Embryonic facial prominence (tissue), 1 donor: Measurements from ENCODE around the gene MRO.
"Not testable (repeated sequence)": the region's sequence is repeated elsewhere in the genome, so short reads cannot be mapped to it uniquely, and the experiment has no call there.

ENCODE experiments used
- DNase-seq: peaks from one replicate; pipeline ENCODE4 v3.0.0-alpha.2; 2016; ENCODE audit errors: extremely low spot score

Gene MRO

GRCh38 chr18:50791599-50792438 lies 28.0 kb downstream of the MRO start:
- no peak for DNase-seq

DNA sequence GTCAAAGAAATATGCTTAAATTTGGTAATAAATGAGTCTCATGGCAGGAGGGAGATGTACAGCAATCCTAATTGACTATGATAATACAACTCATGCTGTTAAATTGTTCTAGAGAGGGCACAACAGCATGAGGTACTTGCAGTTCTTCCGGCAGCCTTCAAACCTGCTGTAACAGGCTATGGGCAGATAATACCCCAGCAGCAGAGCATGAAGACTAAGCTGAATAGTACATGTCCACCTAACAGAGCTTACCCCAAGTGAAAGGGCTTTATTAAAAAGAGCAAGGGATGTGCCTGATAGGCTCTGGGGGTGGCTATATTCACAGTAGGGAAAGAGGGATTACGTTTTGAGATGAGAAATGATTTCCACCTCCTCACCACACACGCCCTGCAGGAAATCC lies 28.9 kb downstream of the MRO start:
- DNase-seq = no peak

DNA sequence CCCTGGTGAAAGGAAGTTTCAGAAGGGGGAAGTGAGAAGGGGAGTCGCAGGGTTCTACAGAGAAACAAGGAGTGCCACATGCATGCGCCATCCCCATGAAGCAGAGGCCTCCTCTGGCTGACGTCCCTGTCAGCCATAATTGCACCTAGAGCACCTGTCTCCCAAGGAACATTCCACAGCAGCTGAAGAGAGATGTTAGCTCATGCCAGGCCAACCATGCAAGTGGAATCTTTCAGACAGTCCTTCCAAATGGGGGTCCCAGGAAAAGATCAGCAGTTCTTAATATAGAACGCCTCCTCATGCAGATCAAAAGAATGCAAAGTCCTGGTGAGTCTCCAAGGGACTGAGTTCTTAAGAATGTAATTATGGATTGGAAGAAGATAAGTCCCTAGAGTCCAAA lies 29.6 kb downstream of the MRO start:
- no peak for DNase-seq

GRCh38 chr18:50788284-50788683 lies 31.5 kb downstream of the MRO start:
- no peak for DNase-seq

GRCh38 chr18:50786864-50787263 lies 33.0 kb downstream of the MRO start:
- no peak for DNase-seq

DNA sequence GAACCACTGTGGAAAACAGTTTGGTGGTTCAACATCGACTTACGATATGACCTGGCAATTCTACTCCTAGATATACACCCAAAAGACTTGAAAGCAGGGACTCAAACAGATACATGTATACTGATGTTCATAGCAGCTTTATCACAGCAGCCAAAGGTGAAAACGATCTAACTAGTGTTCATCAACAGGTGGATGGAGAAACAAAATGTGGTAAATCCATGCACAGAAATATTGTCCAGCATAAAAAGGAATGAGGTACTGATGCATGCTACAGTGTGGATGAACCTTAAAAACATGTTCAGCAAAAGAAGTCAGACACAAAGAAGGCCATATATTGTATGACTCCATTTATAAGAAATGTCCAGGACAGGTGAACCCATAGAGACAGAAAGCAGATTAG lies 36.3 kb downstream of the MRO start:
- DNase-seq = no peak

DNA sequence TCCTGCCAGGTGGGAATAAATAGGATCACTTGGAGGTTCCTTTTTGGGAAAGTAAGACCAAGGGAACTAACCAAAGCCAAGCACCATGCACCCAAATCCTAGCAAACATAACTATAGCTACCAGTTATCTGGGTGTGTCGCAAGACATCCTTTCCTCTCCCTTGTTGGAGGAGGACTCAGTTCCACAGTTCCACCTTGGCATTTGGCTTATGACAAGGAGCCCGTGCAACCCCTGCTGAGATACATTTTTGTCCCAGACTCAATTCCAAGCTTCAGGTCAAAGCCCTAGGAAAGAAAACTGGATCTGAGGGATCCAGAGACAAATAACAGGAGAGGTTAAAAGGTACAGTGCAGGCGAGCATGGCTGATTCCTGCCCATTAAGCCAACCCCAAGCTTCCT lies 40.8 kb downstream of the MRO start:
- DNase-seq = not testable (repeated sequence)

DNA sequence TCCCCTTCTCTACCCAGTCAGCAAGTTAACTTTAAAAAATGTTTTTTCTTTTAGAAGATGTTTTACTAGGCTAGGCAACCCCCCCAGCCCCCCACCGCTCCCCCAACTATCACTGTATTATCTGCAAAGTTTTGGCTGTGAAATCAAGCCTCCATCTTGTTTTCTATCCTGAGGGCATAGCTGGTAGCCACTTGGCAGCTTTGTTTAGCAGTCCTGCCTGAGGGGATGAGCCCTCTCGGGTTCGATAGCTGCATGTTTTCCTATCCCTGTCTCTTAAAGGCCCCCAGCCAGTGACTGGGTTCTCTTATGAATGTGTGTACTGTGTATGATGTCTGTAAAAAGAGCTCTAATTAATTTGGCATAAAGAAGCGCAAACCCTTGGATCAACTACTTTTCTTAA lies 43.4 kb downstream of the MRO start:
- no peak for DNase-seq

DNA sequence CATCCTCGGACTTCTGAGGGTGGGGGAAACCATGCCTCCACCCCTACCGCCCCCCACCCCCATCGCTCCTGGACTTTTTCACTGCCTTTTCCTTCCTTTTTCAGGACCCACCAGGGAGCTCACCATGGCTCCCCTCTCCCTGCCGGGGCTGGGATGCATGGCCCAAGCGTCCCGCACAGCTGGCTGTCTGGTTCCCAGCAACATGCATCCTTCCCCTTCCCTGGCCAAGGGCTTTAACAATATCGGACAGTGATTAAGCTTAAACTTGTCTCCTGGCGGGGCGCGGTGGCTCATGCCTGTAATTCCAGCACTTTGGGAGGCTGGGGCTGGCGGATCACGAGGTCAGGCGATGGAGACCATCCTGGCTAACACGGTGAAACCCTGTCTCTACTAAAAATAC lies 44.1 kb downstream of the MRO start:
- no peak for DNase-seq

DNA sequence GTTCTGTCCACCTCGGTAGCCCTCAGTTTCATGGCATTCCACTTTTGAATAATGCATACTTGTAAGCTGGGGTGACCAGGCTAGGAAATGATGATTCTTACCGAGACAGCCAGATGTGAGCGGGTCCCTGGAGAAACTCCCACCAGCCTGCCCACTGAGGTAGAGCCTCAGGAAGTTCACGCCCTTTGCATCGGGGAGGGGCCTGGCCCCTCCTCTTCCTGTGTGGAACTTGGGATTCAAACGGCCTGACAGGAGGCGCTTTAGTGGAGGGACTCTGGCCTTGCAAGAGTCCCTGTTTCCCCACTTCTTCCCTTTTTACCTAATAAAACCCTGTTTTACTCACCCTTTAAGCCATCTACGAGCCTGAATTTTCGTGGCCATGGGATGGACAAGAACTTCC lies 44.6 kb downstream of the MRO start:
- no peak for DNase-seq

- DNase-seq = no peak
Observed at GRCh38 chr18:50769463-50769862, 50.4 kb downstream of the MRO start.

GRCh38 chr18:50757358-50757757 lies 62.5 kb downstream of the MRO start:
- no peak for DNase-seq

DNA sequence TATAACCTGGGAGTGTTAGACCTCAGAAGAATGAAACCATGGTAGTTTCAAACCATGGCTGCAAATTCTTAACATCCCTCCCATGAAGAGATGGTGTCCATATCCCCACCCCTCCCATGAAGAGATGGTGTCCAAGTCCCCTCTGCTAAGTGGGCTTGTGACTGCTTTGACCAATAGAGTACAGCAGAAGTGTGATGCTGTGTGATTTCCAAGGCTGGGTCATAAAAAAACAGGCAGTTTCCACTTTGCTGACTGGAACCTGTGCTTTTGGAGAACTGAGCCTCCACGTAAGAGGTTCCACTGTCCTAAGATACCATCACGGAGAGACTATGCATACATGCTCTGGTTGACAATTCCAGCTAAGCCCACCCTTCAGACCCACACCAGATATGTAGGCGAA lies 65.5 kb downstream of the MRO start:
- DNase-seq = no peak

DNA sequence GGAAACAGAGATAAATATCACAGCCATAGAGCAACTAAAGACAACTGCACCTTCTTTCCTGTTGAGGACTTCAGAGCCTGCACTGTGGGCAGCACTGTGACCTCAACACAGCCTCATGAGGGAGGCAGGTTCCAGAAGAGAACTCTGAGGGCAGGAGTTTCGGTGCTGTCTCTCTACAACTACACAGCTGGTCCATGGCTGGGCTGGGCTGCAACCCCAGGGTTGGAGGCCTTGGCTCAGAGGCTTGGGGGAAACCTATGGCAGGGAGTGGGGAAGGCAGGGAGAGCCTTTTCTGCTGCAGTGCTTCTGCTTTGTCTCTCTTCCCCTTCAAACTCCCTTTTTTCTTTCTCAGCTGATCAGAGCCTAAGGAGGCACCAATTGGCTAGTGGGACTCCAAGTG lies 66.5 kb downstream of the MRO start:
- DNase-seq = no peak

GRCh38 chr18:50751947-50752346 lies 67.9 kb downstream of the MRO start:
- DNase-seq = no peak

GRCh38 chr18:50751490-50751889 lies 68.3 kb downstream of the MRO start:
- no peak for DNase-seq

- DNase-seq = no peak
Observed at GRCh38 chr18:50750546-50750945, 69.3 kb downstream of the MRO start.

- DNase-seq = no peak
Observed at GRCh38 chr18:50749945-50750344, 69.9 kb downstream of the MRO start.

DNA sequence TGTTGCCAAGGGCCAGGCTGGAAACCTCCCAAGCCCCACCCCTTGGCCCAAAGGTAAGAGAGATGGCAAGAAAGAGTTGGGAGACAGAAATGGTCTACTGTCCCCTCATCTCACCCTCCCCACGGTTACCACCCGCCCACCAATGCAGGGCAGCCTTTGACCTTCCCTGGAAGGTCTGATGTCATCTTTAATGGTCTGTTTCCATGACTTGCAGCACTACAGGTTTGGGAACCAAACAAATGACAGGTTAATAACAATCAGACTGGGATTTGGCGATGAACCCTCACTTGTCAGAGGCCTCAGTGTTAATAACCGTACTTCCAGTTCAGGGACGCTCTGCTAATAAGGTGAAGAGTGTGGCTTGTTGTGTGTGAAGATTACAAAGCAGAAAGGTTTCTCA lies 70.4 kb downstream of the MRO start:
- DNase-seq = no peak

DNA sequence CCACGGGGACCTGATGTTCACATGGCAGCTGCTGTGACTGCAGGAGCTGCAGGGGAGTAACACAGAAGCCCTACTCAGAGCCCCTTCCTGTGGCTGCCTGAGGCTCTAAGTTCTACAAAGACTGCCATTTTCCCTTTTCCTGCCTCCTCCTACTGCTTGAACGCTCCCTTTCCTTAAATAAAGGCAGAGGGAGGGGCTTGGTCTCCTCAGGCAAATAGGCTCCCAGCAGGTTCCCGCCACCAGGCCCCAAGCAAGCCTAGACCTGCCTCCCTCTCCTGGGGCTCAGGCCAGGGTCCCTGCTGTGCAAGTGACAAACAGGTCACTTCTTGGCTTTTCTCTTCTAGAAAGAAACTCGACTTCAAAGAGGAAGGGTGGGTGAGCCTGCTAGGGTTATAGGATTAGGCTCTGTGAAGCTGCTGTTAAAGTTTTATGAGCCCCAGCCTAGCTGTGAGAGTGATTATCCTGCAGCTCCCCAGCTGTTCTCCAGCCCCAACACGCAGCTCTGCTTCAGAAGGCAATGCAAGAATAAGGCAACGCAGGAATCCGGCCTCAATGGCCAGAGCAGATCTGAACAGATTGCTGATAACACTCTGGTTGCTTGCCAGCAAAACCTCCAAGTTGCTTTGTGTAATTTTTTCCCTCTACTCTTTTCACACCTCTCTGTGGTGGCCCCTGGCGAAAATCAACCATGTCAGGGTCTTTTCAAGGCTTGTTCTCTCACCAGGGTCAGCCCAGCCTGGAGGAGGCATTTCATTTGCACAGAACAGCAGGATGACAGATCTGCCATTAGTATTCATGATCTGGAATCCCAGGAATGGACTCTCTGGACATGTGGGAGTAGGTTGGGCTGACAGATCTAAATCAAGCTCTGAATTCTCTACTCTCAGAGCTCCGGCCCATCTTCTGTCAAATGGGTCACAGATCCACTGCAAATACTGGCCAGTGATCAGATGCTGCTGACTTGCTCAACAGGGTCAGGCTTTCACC lies 71.3 kb downstream of the MRO start:
- no peak for DNase-seq

GRCh38 chr18:50747849-50748242 lies 72.0 kb downstream of the MRO start:
- no peak for DNase-seq

DNA sequence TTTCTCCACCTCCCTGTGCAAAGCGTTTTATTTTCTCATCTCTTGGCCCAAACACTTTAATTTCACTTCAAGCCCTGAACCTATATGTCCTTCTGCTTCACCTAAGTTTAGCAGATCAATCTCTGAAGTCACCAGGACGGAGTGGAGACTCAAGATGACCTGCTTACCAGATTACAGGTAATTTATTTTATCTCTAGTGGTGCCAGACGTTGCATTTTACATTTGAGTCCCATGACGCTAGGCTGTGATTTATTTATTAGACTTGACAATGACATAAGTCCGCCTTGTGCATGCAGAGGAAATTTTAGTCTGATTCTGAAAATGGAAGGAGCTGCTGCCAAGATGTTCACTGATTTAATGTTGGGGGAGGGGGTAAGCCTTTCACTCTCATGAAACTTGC lies 73.9 kb downstream of the MRO start:
- DNase-seq = no peak
